BJ (cell line): Measurements from ENCODE around the gene NMRAL1. TPM values are rescaled to one million over a fixed set of nuclear protein-coding genes. Genes with fewer than 3 reads are reported as not detected.

Source experiments
- CTCF ChIA-PET: fragments of 350-600 bp; formaldehyde crosslinking; extraction: SDS; loops from one replicate; lab custom pipeline; 2021; ENCODE audit warnings: antibody characterized with exemption, inconsistent platforms; lab: Yijun Ruan, JAX
- POLR2A ChIA-PET: fragments of 300-600 bp; sonication (Branson Sonifier 250); formaldehyde crosslinking; extraction: SDS; loops from one replicate; lab custom pipeline; 2021; ENCODE audit warnings: antibody characterized with exemption; lab: Charles Lee
- DNase-seq: peaks from one replicate; pipeline ENCODE4 v3.0.0-alpha.2; 2011; ENCODE audit warnings: low read depth
- H3K27me3 ChIP-seq: 2 replicates; pipeline ENCODE4 v1.6.0; 2011; ENCODE audit warnings: low read length; ENCODE audit not compliant: control insufficient read depth, insufficient read depth
- H3K36me3 ChIP-seq: 2 replicates; pipeline ENCODE4 v1.5.1; 2011; ENCODE audit warnings: low read length; ENCODE audit not compliant: control insufficient read depth, insufficient read depth
- H3K4me3 ChIP-seq: 2 replicates; pipeline ENCODE4 v1.5.1; 2011; ENCODE audit warnings: low read depth, mild to moderate bottlenecking, control low read depth, low read length
- polyA plus RNA-seq: library from polyadenylated mRNA; depleted of rRNA; stranded (reverse); fragments of >200 nt; gene quantifications from 2 replicates; pipeline ENCODE4 v1.2.3, GENCODE V29; 2011
- TF ChIP-seq, protein P1 (sequence below): IDR thresholded peaks from 2 replicates; pipeline ENCODE4 v1.5.1; 2011; ENCODE audit warnings: low read depth, mild to moderate bottlenecking, control low read depth, inconsistent platforms, low read length, moderate library complexity; ENCODE audit not compliant: insufficient read depth

Gene NMRAL1
- polyA plus RNA-seq, 1 experiment, result 78.0 TPM

DNA sequence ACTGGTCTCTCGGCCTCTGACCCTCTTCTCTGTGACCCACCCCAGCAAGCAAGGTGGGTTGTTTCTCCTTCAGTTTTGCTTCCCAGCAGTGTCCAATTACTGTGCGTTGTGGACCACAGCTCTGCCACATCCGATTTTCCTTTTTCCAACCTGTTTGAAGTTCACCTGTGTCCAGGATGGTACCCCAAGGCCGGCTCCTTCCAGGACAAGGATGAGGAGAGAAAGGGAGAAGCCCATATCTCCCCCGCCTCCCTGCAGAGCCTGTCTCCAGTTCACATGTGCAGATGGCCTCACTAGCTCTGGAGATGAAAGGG, 13.5 kb downstream of the NMRAL1 start:
- TF ChIP-seq, protein P1, sequence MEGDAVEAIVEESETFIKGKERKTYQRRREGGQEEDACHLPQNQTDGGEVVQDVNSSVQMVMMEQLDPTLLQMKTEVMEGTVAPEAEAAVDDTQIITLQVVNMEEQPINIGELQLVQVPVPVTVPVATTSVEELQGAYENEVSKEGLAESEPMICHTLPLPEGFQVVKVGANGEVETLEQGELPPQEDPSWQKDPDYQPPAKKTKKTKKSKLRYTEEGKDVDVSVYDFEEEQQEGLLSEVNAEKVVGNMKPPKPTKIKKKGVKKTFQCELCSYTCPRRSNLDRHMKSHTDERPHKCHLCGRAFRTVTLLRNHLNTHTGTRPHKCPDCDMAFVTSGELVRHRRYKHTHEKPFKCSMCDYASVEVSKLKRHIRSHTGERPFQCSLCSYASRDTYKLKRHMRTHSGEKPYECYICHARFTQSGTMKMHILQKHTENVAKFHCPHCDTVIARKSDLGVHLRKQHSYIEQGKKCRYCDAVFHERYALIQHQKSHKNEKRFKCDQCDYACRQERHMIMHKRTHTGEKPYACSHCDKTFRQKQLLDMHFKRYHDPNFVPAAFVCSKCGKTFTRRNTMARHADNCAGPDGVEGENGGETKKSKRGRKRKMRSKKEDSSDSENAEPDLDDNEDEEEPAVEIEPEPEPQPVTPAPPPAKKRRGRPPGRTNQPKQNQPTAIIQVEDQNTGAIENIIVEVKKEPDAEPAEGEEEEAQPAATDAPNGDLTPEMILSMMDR, result no peak
- H3K27me3 ChIP-seq, result no peaks in the 10 kb centered on the region
- ChIA-PET CTCF (interaction anchor here (1.3 kb wide), 1 partner anchor 89 kb away, joined by 4 read pairs; no protein-coding TSS in a partner anchor), POLR2A (interaction anchor here (0.6 kb wide), 1 partner anchor 27 kb away, joined by 8 read pairs; no protein-coding TSS in a partner anchor)
- H3K36me3 ChIP-seq, result peaks cover 20% of the 10 kb centered on the region
- no peak overlapping the region for H3K4me3 ChIP-seq
- no peak for DNase-seq

DNA sequence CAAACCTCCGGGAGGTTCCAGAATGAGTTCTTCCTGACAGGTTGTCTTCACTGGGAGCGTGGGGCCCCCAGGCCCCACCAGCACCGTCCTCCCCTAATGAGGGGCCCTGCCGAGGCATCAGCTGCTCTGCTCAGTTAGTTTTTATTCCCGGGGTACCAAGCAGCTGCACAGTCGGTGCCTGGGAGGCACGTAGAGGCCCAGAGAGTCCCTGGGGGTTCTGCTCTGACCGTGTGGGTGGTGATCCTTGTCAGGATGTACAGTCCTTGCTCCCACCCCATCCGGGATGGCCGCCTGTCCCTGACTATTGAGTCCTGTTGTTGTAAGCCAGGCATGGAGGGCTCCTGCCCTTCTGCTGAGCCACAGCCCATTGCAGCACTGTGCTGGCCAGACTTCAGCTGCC, 18.5 kb downstream of the NMRAL1 start:
- POLR2A ChIA-PET, result no interaction called here
- no peak for DNase-seq
- H3K36me3 ChIP-seq, result peaks cover 16% of the 10 kb centered on the region
- no peak overlapping the region for H3K4me3 ChIP-seq
- TF ChIP-seq, protein P1, result no peak
- CTCF ChIA-PET, result no interaction called here
- H3K27me3 ChIP-seq, result no peaks in the 10 kb centered on the region

DNA sequence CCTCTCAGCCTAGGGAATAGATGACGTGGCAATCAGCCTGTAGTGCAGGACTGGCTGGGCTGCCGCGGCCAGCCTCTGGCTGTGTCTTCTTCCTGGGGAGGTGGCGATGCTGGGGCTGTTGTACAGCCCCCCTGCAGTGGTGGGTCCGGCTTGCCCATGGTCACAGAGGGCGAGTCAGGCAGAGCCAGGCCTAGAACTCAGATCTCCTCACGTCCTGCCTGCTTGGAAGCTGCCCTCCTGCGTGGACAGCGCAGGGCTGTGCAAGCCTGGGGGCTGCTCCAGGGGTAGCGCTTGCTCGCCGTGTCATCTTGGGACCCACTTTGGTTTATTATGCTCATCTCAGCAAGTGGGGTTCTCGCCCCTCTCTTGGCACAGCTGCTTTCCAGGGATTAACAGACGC, 19.3 kb downstream of the NMRAL1 start:
- no peak overlapping the region for H3K4me3 ChIP-seq
- H3K27me3 ChIP-seq, result no peaks in the 10 kb centered on the region
- peaks cover 22% of the 10 kb centered on the region for H3K36me3 ChIP-seq
- CTCF ChIA-PET, result no interaction called here
- no peak for DNase-seq
- POLR2A ChIA-PET, result no interaction called here
- TF ChIP-seq, protein P1, result no peak

DNA sequence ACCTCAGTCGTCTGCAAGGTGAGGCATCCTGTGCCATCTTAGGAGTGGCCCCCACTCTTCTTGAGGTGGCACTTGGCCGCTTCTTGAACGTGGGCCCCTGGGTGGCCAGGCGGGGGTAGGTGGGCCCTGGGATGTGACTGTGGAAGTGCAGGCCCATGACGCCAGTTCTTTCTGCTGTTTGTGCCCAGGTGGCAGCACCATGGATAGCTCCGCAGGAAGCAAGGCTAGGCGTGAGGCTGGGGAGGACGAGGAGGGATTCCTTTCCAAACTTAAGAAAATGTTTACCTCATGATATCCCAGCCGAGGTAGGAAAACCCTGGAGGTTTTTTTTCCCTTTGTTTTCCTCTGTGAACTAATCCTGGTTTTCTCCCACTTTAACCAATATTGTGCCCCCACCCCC, 19.8 kb downstream of the NMRAL1 start:
- peaks cover 23% of the 10 kb centered on the region for H3K36me3 ChIP-seq
- DNase-seq, result no peak
- H3K27me3 ChIP-seq, result no peaks in the 10 kb centered on the region
- ChIA-PET CTCF (no interaction called here), POLR2A (no interaction called here)
- no peak overlapping the region for H3K4me3 ChIP-seq
- TF ChIP-seq, protein P1, result no peak

DNA sequence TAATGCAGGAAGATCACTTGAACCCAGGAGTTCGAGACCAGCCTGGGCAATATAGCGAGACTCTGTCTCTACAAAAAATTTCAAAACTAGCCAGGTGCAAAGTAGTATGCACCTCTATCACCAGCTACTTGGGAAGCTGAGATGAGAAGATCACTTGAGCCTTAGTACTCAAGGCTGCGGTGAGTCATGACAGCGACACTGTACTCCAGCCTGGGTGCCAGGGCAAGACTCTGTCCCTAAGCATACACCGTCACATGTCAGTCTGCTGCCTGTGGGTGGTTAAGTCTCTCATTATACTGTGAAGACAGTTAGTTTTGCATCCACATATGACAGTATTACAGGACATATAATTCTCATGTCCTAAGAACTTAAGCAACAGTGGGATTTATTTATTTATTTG, 21.8 kb downstream of the NMRAL1 start:
- CTCF ChIA-PET, result no interaction called here
- peaks cover 25% of the 10 kb centered on the region for H3K36me3 ChIP-seq
- H3K4me3 ChIP-seq, result no peak overlapping the region
- no peaks in the 10 kb centered on the region for H3K27me3 ChIP-seq
- DNase-seq, result no peak
- POLR2A ChIA-PET, result no interaction called here
- TF ChIP-seq, protein P1, result no peak
